ENCODE measurements around the gene RAPGEF3. TPM values are rescaled to one million over a fixed set of nuclear protein-coding genes. Genes with fewer than 3 reads are reported as not detected.

The RAPGEF3 gene
- total and polyA plus RNA-seq, 2 of the 8 experiments (the other 6 are each of a cell fraction or from before 2014, with no cell fraction given): 5.0 to 9.4 TPM

DNA sequence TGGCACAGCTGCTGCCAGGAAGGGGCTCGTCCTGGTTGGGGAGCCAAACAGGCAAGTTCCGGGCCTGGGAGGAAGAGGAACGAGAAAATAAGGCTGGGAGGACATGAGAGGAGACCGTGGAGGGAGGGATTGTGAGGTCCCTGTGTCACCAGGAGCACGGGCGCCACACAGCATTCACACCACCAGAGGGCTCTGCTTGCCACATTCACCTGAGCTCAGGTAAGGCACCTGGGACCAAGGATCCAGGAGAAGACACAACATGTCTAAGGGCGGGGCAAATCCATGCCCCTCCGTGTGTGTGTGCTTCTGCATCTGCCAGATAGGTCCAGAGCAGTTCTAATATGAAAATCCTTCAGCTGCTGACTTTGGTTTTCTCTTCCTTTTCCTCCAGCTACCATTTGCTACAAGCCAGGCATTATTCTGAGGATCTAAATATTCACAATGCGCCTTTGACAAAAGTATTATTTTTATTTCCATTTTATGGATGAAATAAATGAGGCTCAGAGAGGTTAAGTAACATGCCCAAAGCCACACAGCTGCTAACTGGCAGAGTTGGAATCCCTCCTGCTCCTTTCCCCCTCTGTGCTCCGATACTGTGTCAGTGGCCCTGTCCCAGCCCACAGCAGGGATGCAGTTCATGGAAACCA lies 14.6 kb downstream of the RAPGEF3 start (continued):
- no peak for TF ChIP-seq PHF8 (conservative IDR thresholded peaks at IDR 0.05; ENCODE audit: low read depth, low read length)
- no peak for TF ChIP-seq RFX5 (IDR thresholded peaks at IDR 0.05; ENCODE audit: borderline replicate concordance, low read depth, low read length)
- TF ChIP-seq CHD1 (IDR thresholded peaks at IDR 0.05; ENCODE audit: low read depth, low read length): no peak
- no peak for TF ChIP-seq TAF7 (optimal IDR thresholded peaks at IDR 0.05; ENCODE audit: borderline replicate concordance, low read depth, low read length)
- TF ChIP-seq SP1 (IDR thresholded peaks at IDR 0.05; ENCODE audit: low read depth, low read length): no peak
- no peak for TF ChIP-seq SAP30 (IDR thresholded peaks at IDR 0.05; ENCODE audit: insufficient read depth, insufficient replicate concordance, low read length)
- no peak for TF ChIP-seq EGR1 (IDR thresholded peaks at IDR 0.05; ENCODE audit: borderline replicate concordance, low read depth, low read length)
- TF ChIP-seq GTF2F1 (IDR thresholded peaks at IDR 0.05; ENCODE audit: borderline replicate concordance, low read depth, low read length): no peak
- no peak for TF ChIP-seq RNF2 (IDR thresholded peaks at IDR 0.05; ENCODE audit: borderline replicate concordance, low read depth, low read length, missing control alignments, poor library complexity, severe bottlenecking)
- no peak for TF ChIP-seq NANOG (IDR thresholded peaks at IDR 0.05; ENCODE audit: insufficient read depth, low read depth, low read length, poor library complexity, severe bottlenecking)
- no peak for TF ChIP-seq KDM5A (IDR thresholded peaks at IDR 0.05; ENCODE audit: low read length)
- TF ChIP-seq, protein P1, sequence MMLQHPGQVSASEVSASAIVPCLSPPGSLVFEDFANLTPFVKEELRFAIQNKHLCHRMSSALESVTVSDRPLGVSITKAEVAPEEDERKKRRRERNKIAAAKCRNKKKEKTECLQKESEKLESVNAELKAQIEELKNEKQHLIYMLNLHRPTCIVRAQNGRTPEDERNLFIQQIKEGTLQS (IDR thresholded peaks at IDR 0.05; ENCODE audit: insufficient read depth, low read depth, low read length): no peak
- TF ChIP-seq JUND (IDR thresholded peaks at IDR 0.05; ENCODE audit: low read length): peak; percentile 22; the same call in 1 of the 2 replicates
- TF ChIP-seq, protein P2, sequence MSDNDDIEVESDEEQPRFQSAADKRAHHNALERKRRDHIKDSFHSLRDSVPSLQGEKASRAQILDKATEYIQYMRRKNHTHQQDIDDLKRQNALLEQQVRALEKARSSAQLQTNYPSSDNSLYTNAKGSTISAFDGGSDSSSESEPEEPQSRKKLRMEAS (IDR thresholded peaks at IDR 0.05): 0 out of 2 replicates have a peak, but pooled peaks have one; percentile 33
- no peak for TF ChIP-seq NRF1 (IDR thresholded peaks at IDR 0.05; ENCODE audit: low read depth, low read length)
- TF ChIP-seq KDM4A (IDR thresholded peaks at IDR 0.05; ENCODE audit: low read depth, low read length, severe bottlenecking): no peak
- TF ChIP-seq RXRA (IDR thresholded peaks at IDR 0.05; ENCODE audit: insufficient read depth, low read depth, low read length): no peak
- TF ChIP-seq, protein P3, sequence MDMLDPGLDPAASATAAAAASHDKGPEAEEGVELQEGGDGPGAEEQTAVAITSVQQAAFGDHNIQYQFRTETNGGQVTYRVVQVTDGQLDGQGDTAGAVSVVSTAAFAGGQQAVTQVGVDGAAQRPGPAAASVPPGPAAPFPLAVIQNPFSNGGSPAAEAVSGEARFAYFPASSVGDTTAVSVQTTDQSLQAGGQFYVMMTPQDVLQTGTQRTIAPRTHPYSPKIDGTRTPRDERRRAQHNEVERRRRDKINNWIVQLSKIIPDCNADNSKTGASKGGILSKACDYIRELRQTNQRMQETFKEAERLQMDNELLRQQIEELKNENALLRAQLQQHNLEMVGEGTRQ (IDR thresholded peaks at IDR 0.05; ENCODE audit: low read length): no peak
- 0 out of 2 replicates have a peak, but pooled peaks have one; percentile 18 for TF ChIP-seq POLR2AphosphoS5 (IDR thresholded peaks at IDR 0.05; ENCODE audit: low read depth, low read length)
- TF ChIP-seq SIN3A (conservative IDR thresholded peaks at IDR 0.05 in 1 of 2, IDR thresholded peaks at IDR 0.05 in 1 of 2; ENCODE audit: low read depth in 1 of 2, low read length in 2 of 2): no peak
- no peak for TF ChIP-seq ASH2L (IDR thresholded peaks at IDR 0.05; ENCODE audit: low read length)
- no peak for TF ChIP-seq BCL11A (IDR thresholded peaks at IDR 0.05; ENCODE audit: low read depth in 2 of 2, low read length in 2 of 2)

Measured in H1 (cell line).